Lung (tissue), 12 donors: ENCODE measurements around the gene EMILIN3. TPM values are rescaled to one million over a fixed set of nuclear protein-coding genes. Genes with fewer than 3 reads are reported as not detected.

Experiments
- ATAC-seq: fragments of 200-7000 bp; cut with Tn5 transposase; one replicate; pipeline ENCODE4 v1.9.1; 2020; ENCODE audit warnings: moderate number of reproducible peaks; ENCODE audit not compliant: insufficient read depth, low FRiP score
- DNase-seq, 3 donors: peaks; one replicate each; pipeline ENCODE4 v3.0.0-alpha.2; 2013 to 2017
- H3K27ac ChIP-seq, 2 donors: one replicate each; pipeline ENCODE4 v1.5.1; 2013; ENCODE audit warnings: mild to moderate bottlenecking in 2 of 2, moderate library complexity in 2 of 2, control low read depth in 1 of 2, inconsistent platforms in 1 of 2, low read depth in 1 of 2, low read length in 1 of 2
- H3K27me3 ChIP-seq, 3 donors: one replicate each; pipeline ENCODE4 v1.5.1; 2013; ENCODE audit warnings: low read length in 2 of 3; ENCODE audit not compliant: control insufficient read depth in 3 of 3, insufficient read depth in 3 of 3
- H3K36me3 ChIP-seq, 4 donors: one replicate each; pipeline ENCODE4 v1.5.1; 2013; ENCODE audit warnings: low read length in 4 of 4, mild to moderate bottlenecking in 1 of 4, moderate library complexity in 1 of 4; ENCODE audit not compliant: control insufficient read depth in 4 of 4, insufficient read depth in 4 of 4
- H3K4me1 ChIP-seq, 5 donors: one replicate each; pipeline ENCODE4 v1.5.1; 2013; ENCODE audit warnings: low read length in 5 of 5, mild to moderate bottlenecking in 2 of 5, moderate library complexity in 1 of 5; ENCODE audit not compliant: control insufficient read depth in 5 of 5, insufficient read depth in 5 of 5
- H3K4me3 ChIP-seq: one replicate; pipeline ENCODE4 v1.5.1; 2013; ENCODE audit warnings: mild to moderate bottlenecking, control low read depth, moderate library complexity
- H3K9ac ChIP-seq, 2 donors: one replicate each; pipeline ENCODE4 v1.5.1; 2013; ENCODE audit warnings: low read length in 2 of 2, control low read depth in 1 of 2; ENCODE audit not compliant: insufficient read depth in 1 of 2
- H3K9me3 ChIP-seq, 4 donors: one replicate each; pipeline ENCODE4 v1.5.1; 2013; ENCODE audit warnings: low read length in 3 of 4, mild to moderate bottlenecking in 1 of 4, moderate library complexity in 1 of 4; ENCODE audit not compliant: control insufficient read depth in 4 of 4, insufficient read depth in 3 of 4
- WGBS, 2 donors: extraction: QIAGEN DNeasy Blood & Tissue Kit; methylation state at CpG; one replicate each; pipeline ENCODE4 v1.1.7; 2013; 5-methylcytosine and 5-hydroxymethylcytosine counted together
- polyA plus RNA-seq, 2 donors: library from polyadenylated mRNA; stranded (reverse); fragments of 200-250 nt; gene quantifications; one replicate each; pipeline ENCODE4 v1.2.1, GENCODE V29; 2013
- total RNA-seq, 2 donors: library from RNA; depleted of rRNA in 1 of 2; stranded (reverse); fragments of >200 nt in 1 of 2; gene quantifications; one replicate each; pipeline ENCODE4 v1.2.1, GENCODE V29; 2014 to 2021
- TF ChIP-seq, protein P1 (sequence below): IDR thresholded peaks from 2 replicates; pipeline ENCODE4 v1.5.1; 2012; ENCODE audit warnings: mild to moderate bottlenecking; ENCODE audit errors: control extremely low read depth, extremely low read depth
- donor health status: control.
- donor health status: control.
- donor health status: Bipolar disorder and iron deficiency.
- donor health status: healthy.
- donor health status: DM: yes; HTN: yes; CAD: no.

The EMILIN3 gene
- total and polyA plus RNA-seq, 4 donors = 0.06 to 1.7 (median 0.29) TPM

- Histone ChIP-seq H3K9ac (no peak overlapping the region), H3K9me3 (no peaks in the 10 kb centered on the region), H3K27ac (no peak overlapping the region), H3K27me3 (no peaks in the 10 kb centered on the region), H3K4me1 (peaks cover 0 to 5% (median 2%) of the 10 kb centered on the region in 5 donors), H3K36me3 (peaks cover 0 to 16% (median 0%) of the 10 kb centered on the region in 4 donors), H3K4me3 (no peak overlapping the region)
- ATAC-seq (no peak), DNase-seq (no peak)
- TF ChIP-seq, protein P1, sequence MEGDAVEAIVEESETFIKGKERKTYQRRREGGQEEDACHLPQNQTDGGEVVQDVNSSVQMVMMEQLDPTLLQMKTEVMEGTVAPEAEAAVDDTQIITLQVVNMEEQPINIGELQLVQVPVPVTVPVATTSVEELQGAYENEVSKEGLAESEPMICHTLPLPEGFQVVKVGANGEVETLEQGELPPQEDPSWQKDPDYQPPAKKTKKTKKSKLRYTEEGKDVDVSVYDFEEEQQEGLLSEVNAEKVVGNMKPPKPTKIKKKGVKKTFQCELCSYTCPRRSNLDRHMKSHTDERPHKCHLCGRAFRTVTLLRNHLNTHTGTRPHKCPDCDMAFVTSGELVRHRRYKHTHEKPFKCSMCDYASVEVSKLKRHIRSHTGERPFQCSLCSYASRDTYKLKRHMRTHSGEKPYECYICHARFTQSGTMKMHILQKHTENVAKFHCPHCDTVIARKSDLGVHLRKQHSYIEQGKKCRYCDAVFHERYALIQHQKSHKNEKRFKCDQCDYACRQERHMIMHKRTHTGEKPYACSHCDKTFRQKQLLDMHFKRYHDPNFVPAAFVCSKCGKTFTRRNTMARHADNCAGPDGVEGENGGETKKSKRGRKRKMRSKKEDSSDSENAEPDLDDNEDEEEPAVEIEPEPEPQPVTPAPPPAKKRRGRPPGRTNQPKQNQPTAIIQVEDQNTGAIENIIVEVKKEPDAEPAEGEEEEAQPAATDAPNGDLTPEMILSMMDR = no peak
- 80 to 85% methylated on average over 5 of the region's 5 CpGs for WGBS, 2 donors
Measured at GRCh38 chr20:41352666-41353065, 14.0 kb downstream of the EMILIN3 start.

- Histone ChIP-seq H3K4me1 (peaks cover 0 to 10% (median 2%) of the 10 kb centered on the region in 5 donors), H3K9ac (no peak overlapping the region), H3K27ac (no peak overlapping the region), H3K9me3 (no peaks in the 10 kb centered on the region), H3K4me3 (no peak overlapping the region), H3K36me3 (peaks cover 0 to 14% (median 0%) of the 10 kb centered on the region in 4 donors), H3K27me3 (no peaks in the 10 kb centered on the region)
- ATAC-seq (no peak), DNase-seq (no peak)
- WGBS, 2 donors = 76 to 89% methylated on average over 4 of the region's 4 CpGs
- TF ChIP-seq, protein P1 = no peak
Measured at GRCh38 chr20:41352106-41352505, 14.5 kb downstream of the EMILIN3 start.

DNA sequence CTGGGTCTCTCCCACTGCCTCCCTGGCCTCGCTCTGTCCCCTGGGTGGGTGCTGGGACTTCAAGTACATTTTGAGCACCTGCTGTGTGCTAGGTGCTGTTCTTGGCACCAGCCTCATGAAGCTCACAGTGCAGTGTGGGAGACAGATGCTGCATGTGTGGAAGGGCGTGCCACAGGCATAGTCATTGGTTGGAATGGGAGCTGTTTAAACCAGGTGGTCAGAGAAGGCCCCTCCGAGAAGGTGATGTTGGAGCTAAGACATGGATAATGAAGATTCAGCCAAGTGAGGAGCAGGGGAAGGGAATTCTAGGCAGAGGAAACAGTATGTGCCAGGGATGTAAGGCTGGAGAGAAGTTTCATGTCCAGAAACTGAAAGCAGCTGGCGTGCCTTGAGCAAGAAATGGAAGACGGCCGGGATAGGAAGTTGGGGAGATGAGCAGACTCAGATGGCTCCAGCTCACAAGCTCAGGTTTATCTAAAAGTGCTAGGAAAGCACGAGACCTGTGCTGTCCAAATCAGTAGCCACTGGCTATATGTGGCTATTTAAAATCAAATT, 16.1 kb downstream of the EMILIN3 start:
- TF ChIP-seq, protein P1 = no peak
- WGBS, 2 donors = 72 to 85% methylated on average over 7 of the region's 7 CpGs
- Histone ChIP-seq H3K9me3 (no peaks in the 10 kb centered on the region), H3K4me1 (peaks cover 0 to 10% (median 2%) of the 10 kb centered on the region in 5 donors), H3K36me3 (peaks cover 0 to 10% (median 0%) of the 10 kb centered on the region in 4 donors), H3K9ac (no peak overlapping the region), H3K4me3 (no peak overlapping the region), H3K27ac (no peak overlapping the region), H3K27me3 (no peaks in the 10 kb centered on the region)
- DNase-seq (peak in 1 of 3 donors; percentile 43), ATAC-seq (no peak)

DNA sequence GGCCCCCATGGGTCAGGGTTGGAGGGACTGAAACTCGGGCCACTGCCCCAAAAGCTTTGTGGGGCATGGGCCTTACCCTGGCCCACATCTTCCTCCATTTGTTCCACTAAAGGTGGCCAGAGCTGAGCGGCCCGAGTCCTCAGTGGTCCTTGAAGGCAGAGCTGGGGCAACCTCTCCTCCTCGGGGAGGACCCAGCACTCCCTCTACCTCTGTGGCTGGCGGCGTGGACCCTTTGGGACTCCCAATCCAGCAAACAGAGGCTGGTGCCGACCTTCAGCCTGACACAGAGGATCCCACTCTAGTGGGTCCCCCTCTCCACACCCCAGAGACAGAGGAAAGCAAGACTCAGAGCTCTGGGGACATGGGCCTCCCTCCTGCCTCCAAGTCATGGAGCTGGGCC, 16.7 kb downstream of the EMILIN3 start:
- Histone ChIP-seq H3K4me1 (peaks cover 0 to 10% (median 2%) of the 10 kb centered on the region in 5 donors), H3K9ac (no peak overlapping the region), H3K27ac (no peak overlapping the region), H3K9me3 (no peaks in the 10 kb centered on the region), H3K27me3 (no peaks in the 10 kb centered on the region), H3K4me3 (no peak overlapping the region), H3K36me3 (peaks cover 0 to 10% (median 0%) of the 10 kb centered on the region in 4 donors)
- no peak for ATAC-seq
- WGBS, 2 donors = 88 to 89% methylated on average over 7 of the region's 7 CpGs
- TF ChIP-seq, protein P1 = no peak
- no peak for DNase-seq
